K562 (cell line): ENCODE measurements around the gene KRT35. TPM values are rescaled to one million over a fixed set of nuclear protein-coding genes. Genes with fewer than 3 reads are reported as not detected.

Source experiments
- ARID2 ChIP-seq: fragments of 450-650 bp; IDR thresholded peaks from 2 replicates; pipeline ENCODE4 v1.6.1; 2017; ENCODE audit warnings: antibody characterized with exemption, mild to moderate bottlenecking
- DMBX1 ChIP-seq: fragments of 250-450 bp; sonication (Bioruptor Pico); IDR thresholded peaks from 2 replicates; pipeline ENCODE4 v1.8.0; 2022; ENCODE audit warnings: inconsistent platforms, mild to moderate bottlenecking, moderate library complexity, borderline replicate concordance
- DPF2 ChIP-seq: fragments of 450-650 bp; IDR thresholded peaks from 2 replicates; pipeline ENCODE4 v1.6.1; 2016
- KLF13 ChIP-seq: fragments of 450-650 bp; IDR thresholded peaks from 2 replicates; pipeline ENCODE4 v1.6.1; 2016; ENCODE audit warnings: missing genetic modification characterization, low read depth, mild to moderate bottlenecking, missing compliant biosample characterization, moderate library complexity, borderline replicate concordance
- LEF1 ChIP-seq: fragments of 450-650 bp; IDR thresholded peaks from 2 replicates; pipeline ENCODE4 v1.6.1; 2016; ENCODE audit warnings: mild to moderate bottlenecking
- NCOA1 ChIP-seq: fragments of 450-650 bp; IDR thresholded peaks from 2 replicates; pipeline ENCODE4 v1.6.1; 2016; ENCODE audit warnings: low read depth
- PHF21A ChIP-seq: fragments of 450-650 bp; IDR thresholded peaks from 2 replicates; pipeline ENCODE4 v1.6.1; 2017; ENCODE audit warnings: low read depth, borderline replicate concordance
- POLR2B ChIP-seq: fragments of 450-650 bp; IDR thresholded peaks from 2 replicates; pipeline ENCODE4 v1.6.1; 2018; ENCODE audit warnings: low read depth; ENCODE audit not compliant: partially characterized antibody
- RCOR1 ChIP-seq, 2 experiments: IDR thresholded peaks; 2 replicates each; pipeline ENCODE4 v1.6.1; 2012; ENCODE audit warnings: low read depth in 2 of 2, low read length in 2 of 2, borderline replicate concordance in 1 of 2, improper control_type of control experiment in 1 of 2
- SMARCA4 ChIP-seq: fragments of 450-650 bp; IDR thresholded peaks from 2 replicates; pipeline ENCODE4 v1.6.1; 2016
- SP1 ChIP-seq: sonication (generic); formaldehyde crosslinking; IDR thresholded peaks from 2 replicates; pipeline ENCODE4 v1.8.1; 2022; ENCODE audit warnings: mild to moderate bottlenecking, missing genetic modification reagents
- ZNF764 ChIP-seq: fragments of 250-450 bp; sonication (Bioruptor Pico); IDR thresholded peaks from 2 replicates; pipeline ENCODE4 v1.4.0; 2020; ENCODE audit warnings: low read depth, mild to moderate bottlenecking, moderate library complexity
- polyA plus RNA-seq, 8 experiments: library from polyadenylated mRNA; depleted of rRNA in 4 of 8; stranded (reverse) in 5 of 8; unstranded in 3 of 8; fragments of >200 nt; fragmentation: Nextera tagmentation in 2 of 8; fragmentation: Illumina TruSeq in 1 of 8; extraction: Ambion mirVana in 2 of 8; extraction: Trizol in 1 of 8; gene quantifications; 2 replicates each; pipeline versions ENCODE4 v1.2.1 to v1.2.3, GENCODE V29; 2011 to 2014; ENCODE audit warnings: inconsistent platforms in 1 of 8, missing spikeins in 1 of 8
- total RNA-seq, 7 experiments: library from RNA; depleted of rRNA in 6 of 7; stranded (reverse); fragments of >200 nt in 6 of 7; fragmentation: Illumina TruSeq in 2 of 7; extraction: Trizol in 2 of 7; gene quantifications; 2 replicates each; pipeline versions ENCODE4 v1.2.1 to v1.2.3, GENCODE V29; 2011 to 2021; ENCODE audit warnings: low replicate concordance in 1 of 7
- TF ChIP-seq, protein P1 (sequence below): fragments of 250-450 bp; sonication (Bioruptor Pico); IDR thresholded peaks from 2 replicates; pipeline ENCODE4 v1.5.0; 2021; ENCODE audit warnings: mild to moderate bottlenecking, moderate library complexity
- TF ChIP-seq, protein P2 (sequence below): fragments of 200-400 bp; formaldehyde crosslinking; IDR thresholded peaks from 2 replicates; pipeline ENCODE4 v1.6.1; 2017; ENCODE audit warnings: mild to moderate bottlenecking, low read depth, low read length, moderate library complexity
- TF ChIP-seq, protein P3 (sequence below): fragments of 250-450 bp; sonication (Bioruptor Pico); IDR thresholded peaks from 2 replicates; pipeline ENCODE4 v1.4.0; 2020; ENCODE audit warnings: mild to moderate bottlenecking, moderate library complexity, borderline replicate concordance
- TF ChIP-seq, protein P4 (sequence below): sonication (generic); formaldehyde crosslinking; IDR thresholded peaks from 2 replicates; pipeline ENCODE4 v1.8.1; 2023; ENCODE audit warnings: mild to moderate bottlenecking, missing genetic modification reagents
- TF ChIP-seq, protein P5 (sequence below): IDR thresholded peaks from 2 replicates; pipeline ENCODE4 v1.6.1; 2012; ENCODE audit warnings: low read depth, low read length, improper control_type of control experiment, borderline replicate concordance

The KRT35 gene
- total and polyA plus RNA-seq, 9 of the 15 experiments (the other 6 are each of a cell fraction or from before 2014, with no cell fraction given): not detected

DNA sequence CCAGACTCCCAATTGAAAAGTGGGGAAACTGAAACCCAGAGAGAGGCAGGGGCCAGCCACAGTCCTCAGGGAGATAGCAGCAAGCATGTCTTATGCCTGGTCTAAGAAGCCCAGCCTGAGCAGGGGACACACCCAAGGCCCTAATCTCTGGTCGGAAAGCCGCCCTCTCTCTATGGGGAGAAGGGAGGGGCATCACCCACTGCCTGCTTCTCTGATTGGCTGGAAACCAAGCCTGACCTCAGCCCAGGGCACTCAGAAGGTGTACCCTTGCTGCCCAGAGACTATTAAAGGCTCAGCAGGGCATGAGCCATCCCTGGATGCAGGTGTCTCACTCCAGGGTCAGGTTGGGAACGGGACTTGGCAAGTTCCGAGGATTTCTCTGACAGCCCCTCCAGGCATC lies 30.2 kb upstream of the KRT35 start (continued):
- TF ChIP-seq, protein P1, sequence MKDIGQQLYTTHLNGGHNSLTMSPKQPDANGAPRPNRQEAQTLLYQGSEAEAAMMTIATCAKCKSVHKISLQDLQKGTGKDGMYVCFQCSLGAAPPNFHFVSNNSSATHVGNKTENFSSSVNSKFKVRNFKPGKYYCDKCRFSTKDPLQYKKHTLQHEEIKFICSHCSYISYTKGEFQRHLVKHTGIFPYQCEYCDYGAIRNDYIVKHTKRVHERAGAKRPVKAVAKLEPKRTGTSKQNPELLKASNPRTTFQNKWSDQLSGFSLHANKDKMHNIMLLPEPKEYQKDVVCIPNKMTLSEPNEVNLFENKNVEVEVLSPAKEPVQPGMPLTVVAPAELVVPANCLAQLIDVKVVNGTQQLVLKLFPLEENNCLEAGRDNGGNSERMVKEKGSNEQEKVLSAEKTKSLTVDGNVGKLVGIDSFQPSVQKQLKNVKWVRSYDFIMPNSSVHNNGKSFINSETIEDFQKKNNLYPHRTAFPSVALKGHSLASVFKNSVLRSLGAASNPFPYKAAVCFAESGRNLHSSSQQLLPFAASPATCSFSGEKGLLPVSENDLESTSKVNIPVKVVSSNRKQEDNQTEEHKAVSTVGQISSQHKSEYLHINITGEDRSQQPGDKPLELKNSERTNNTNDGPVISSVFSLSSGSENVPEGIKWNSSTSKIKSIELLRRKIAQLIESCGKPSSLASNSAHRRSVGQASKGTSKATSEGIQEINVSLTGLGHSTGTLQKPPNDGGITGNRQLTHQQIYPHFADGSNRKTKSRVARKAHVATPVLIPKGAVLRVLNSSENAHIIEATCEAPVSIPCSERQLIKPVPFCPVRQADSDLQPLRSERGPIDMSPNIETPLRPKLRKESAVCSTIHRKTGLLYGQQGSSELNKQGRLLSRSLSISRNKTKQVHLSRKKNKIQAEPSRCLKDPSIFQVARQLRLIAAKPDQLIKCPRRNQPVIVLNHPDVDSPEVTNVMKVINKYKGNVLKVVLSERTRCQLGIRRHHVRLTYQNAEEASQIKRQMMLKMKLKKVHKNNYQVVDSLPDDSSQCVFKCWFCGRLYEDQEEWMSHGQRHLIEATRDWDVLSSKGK (CRISPR knock-in tag): no peak
- TF ChIP-seq, protein P2, sequence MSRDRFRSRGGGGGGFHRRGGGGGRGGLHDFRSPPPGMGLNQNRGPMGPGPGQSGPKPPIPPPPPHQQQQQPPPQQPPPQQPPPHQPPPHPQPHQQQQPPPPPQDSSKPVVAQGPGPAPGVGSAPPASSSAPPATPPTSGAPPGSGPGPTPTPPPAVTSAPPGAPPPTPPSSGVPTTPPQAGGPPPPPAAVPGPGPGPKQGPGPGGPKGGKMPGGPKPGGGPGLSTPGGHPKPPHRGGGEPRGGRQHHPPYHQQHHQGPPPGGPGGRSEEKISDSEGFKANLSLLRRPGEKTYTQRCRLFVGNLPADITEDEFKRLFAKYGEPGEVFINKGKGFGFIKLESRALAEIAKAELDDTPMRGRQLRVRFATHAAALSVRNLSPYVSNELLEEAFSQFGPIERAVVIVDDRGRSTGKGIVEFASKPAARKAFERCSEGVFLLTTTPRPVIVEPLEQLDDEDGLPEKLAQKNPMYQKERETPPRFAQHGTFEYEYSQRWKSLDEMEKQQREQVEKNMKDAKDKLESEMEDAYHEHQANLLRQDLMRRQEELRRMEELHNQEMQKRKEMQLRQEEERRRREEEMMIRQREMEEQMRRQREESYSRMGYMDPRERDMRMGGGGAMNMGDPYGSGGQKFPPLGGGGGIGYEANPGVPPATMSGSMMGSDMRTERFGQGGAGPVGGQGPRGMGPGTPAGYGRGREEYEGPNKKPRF: no peak
- TF ChIP-seq KLF13 (no peak), DPF2 (peak; percentile 62), POLR2B (no peak), SMARCA4 (peak; percentile 36; the same call in 1 of the 2 replicates), ZNF764 (CRISPR knock-in tag) (no peak), LEF1 (no peak), SP1 (CRISPR knock-in tag) (no peak), ARID2 (no peak), DMBX1 (no peak), NCOA1 (no peak), PHF21A (no peak), RCOR1 (IDR thresholded peaks at IDR 0.05; ENCODE audit: borderline replicate concordance in 1 of 2, low read depth in 2 of 2, low read length in 2 of 2) (peak in 1 of 2 experiments; percentile 57; a peak in 2 of 4 replicates)
- TF ChIP-seq, protein P3, sequence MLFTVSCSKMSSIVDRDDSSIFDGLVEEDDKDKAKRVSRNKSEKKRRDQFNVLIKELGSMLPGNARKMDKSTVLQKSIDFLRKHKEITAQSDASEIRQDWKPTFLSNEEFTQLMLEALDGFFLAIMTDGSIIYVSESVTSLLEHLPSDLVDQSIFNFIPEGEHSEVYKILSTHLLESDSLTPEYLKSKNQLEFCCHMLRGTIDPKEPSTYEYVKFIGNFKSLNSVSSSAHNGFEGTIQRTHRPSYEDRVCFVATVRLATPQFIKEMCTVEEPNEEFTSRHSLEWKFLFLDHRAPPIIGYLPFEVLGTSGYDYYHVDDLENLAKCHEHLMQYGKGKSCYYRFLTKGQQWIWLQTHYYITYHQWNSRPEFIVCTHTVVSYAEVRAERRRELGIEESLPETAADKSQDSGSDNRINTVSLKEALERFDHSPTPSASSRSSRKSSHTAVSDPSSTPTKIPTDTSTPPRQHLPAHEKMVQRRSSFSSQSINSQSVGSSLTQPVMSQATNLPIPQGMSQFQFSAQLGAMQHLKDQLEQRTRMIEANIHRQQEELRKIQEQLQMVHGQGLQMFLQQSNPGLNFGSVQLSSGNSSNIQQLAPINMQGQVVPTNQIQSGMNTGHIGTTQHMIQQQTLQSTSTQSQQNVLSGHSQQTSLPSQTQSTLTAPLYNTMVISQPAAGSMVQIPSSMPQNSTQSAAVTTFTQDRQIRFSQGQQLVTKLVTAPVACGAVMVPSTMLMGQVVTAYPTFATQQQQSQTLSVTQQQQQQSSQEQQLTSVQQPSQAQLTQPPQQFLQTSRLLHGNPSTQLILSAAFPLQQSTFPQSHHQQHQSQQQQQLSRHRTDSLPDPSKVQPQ (CRISPR knock-in tag): no peak
- TF ChIP-seq, protein P4, sequence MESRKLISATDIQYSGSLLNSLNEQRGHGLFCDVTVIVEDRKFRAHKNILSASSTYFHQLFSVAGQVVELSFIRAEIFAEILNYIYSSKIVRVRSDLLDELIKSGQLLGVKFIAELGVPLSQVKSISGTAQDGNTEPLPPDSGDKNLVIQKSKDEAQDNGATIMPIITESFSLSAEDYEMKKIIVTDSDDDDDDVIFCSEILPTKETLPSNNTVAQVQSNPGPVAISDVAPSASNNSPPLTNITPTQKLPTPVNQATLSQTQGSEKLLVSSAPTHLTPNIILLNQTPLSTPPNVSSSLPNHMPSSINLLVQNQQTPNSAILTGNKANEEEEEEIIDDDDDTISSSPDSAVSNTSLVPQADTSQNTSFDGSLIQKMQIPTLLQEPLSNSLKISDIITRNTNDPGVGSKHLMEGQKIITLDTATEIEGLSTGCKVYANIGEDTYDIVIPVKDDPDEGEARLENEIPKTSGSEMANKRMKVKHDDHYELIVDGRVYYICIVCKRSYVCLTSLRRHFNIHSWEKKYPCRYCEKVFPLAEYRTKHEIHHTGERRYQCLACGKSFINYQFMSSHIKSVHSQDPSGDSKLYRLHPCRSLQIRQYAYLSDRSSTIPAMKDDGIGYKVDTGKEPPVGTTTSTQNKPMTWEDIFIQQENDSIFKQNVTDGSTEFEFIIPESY (CRISPR knock-in tag): no peak
- TF ChIP-seq, protein P5, sequence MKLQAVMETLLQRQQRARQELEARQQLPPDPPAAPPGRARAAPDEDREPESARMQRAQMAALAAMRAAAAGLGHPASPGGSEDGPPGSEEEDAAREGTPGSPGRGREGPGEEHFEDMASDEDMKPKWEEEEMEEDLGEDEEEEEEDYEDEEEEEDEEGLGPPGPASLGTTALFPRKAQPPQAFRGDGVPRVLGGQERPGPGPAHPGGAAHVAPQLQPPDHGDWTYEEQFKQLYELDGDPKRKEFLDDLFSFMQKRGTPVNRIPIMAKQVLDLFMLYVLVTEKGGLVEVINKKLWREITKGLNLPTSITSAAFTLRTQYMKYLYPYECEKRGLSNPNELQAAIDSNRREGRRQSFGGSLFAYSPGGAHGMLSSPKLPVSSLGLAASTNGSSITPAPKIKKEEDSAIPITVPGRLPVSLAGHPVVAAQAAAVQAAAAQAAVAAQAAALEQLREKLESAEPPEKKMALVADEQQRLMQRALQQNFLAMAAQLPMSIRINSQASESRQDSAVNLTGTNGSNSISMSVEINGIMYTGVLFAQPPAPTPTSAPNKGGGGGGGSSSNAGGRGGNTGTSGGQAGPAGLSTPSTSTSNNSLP: no peak
